Glutamatergic neuron (in vitro differentiated cells): ENCODE data around the gene SLC24A3. TPM values are rescaled to one million over a fixed set of nuclear protein-coding genes. Genes with fewer than 3 reads are reported as not detected.

Source experiments
- DNase-seq: peaks from one replicate; pipeline ENCODE4 v3.0.0; 2022
- H3K27ac Mint-ChIP-seq: one replicate; pipeline ENCODE4 v1.8.0; 2020; ENCODE audit warnings: mild to moderate bottlenecking, mixed read lengths, inconsistent platforms; ENCODE audit not compliant: unreplicated experiment
- H3K27me3 Mint-ChIP-seq: one replicate; pipeline ENCODE4 v1.8.0; 2020; ENCODE audit warnings: mild to moderate bottlenecking, moderate library complexity, mixed read lengths, inconsistent platforms; ENCODE audit not compliant: unreplicated experiment
- H3K36me3 Mint-ChIP-seq: one replicate; pipeline ENCODE4 v1.8.0; 2020; ENCODE audit warnings: mild to moderate bottlenecking, mixed read lengths, inconsistent platforms; ENCODE audit not compliant: unreplicated experiment
- H3K4me1 Mint-ChIP-seq: one replicate; pipeline ENCODE4 v1.8.0; 2020; ENCODE audit warnings: mild to moderate bottlenecking, low read depth, mixed read lengths, inconsistent platforms; ENCODE audit not compliant: unreplicated experiment
- H3K4me3 Mint-ChIP-seq: one replicate; pipeline ENCODE4 v1.8.0; 2020; ENCODE audit warnings: mild to moderate bottlenecking, mixed read lengths, inconsistent platforms; ENCODE audit not compliant: unreplicated experiment
- H3K9me3 Mint-ChIP-seq: one replicate; pipeline ENCODE4 v1.8.0; 2020; ENCODE audit warnings: mild to moderate bottlenecking, moderate library complexity, mixed read lengths, inconsistent platforms; ENCODE audit not compliant: unreplicated experiment
- CTCF ChIP-seq: fragments of 200-600 bp; sonication (generic); IDR thresholded peaks from one replicate; pipeline ENCODE4 v1.5.0; 2021; ENCODE audit not compliant: partially characterized antibody, unreplicated experiment
- total RNA-seq: library from RNA; stranded (reverse); fragmentation: NEBNext Ultra II Directional; extraction: Animal tissue kit (Norgen Biotek cat#: 25700); gene quantifications from one replicate; pipeline ENCODE4 v1.2.1, GENCODE V29; 2021; ENCODE audit not compliant: unreplicated experiment

Gene SLC24A3
- total RNA-seq, 1 donor from 2014 or later: 9.7 TPM

- Mint-ChIP-seq H3K36me3 (no peaks in the 10 kb centered on the region), H3K4me1 (peaks cover 4% of the 10 kb centered on the region), H3K9me3 (peaks cover 7% of the 10 kb centered on the region), H3K27me3 (peaks cover 3% of the 10 kb centered on the region), H3K27ac (no peak overlapping the region), H3K4me3 (no peak overlapping the region)
- no peak for TF ChIP-seq CTCF
- no peak for DNase-seq
These were observed 386.8 kb downstream of the SLC24A3 start for GRCh38 chr20:19599200-19599599.

GRCh38 chr20:19600042-19600441 is 387.6 kb downstream of the SLC24A3 start:
- peaks cover 4% of the 10 kb centered on the region for H3K4me1 Mint-ChIP-seq

GRCh38 chr20:19601126-19601810 is 388.8 kb downstream of the SLC24A3 start:
- no peak for DNase-seq
- Mint-ChIP-seq H3K9me3 (peaks cover 3% of the 10 kb centered on the region), H3K27ac (peak overlapping the region; percentile 43), H3K36me3 (no peaks in the 10 kb centered on the region), H3K4me1 (peaks cover 4% of the 10 kb centered on the region), H3K4me3 (no peak overlapping the region), H3K27me3 (peaks cover 3% of the 10 kb centered on the region)
- no peak for TF ChIP-seq CTCF

More at GRCh38 chr20:19600042-19600441, 387.6 kb downstream of the SLC24A3 start:
- Mint-ChIP-seq H3K27ac (no peak overlapping the region), H3K9me3 (peaks cover 3% of the 10 kb centered on the region), H3K4me3 (no peak overlapping the region), H3K27me3 (peaks cover 3% of the 10 kb centered on the region), H3K36me3 (no peaks in the 10 kb centered on the region)
- TF ChIP-seq CTCF: no peak
- DNase-seq: no peak

GRCh38 chr20:19602675-19603375 is 390.4 kb downstream of the SLC24A3 start:
- peaks cover 3% of the 10 kb centered on the region for H3K27me3 Mint-ChIP-seq

More at GRCh38 chr20:19602675-19603375, 390.4 kb downstream of the SLC24A3 start:
- H3K36me3 Mint-ChIP-seq: no peaks in the 10 kb centered on the region
- no peak overlapping the region for H3K27ac Mint-ChIP-seq
- DNase-seq: peak; percentile 26
- H3K4me3 Mint-ChIP-seq: no peak overlapping the region
- no peak for TF ChIP-seq CTCF
- peaks cover 3% of the 10 kb centered on the region for H3K9me3 Mint-ChIP-seq
- peaks cover 4% of the 10 kb centered on the region for H3K4me1 Mint-ChIP-seq
